PFSK-1 (cell line): Measurements from ENCODE around the gene GABRR2.

Experiments
- FOXP2 ChIP-seq: optimal IDR thresholded peaks from 2 replicates; pipeline ENCODE3; 2011; ENCODE audit warnings: borderline replicate concordance, control low read depth, inconsistent platforms; ENCODE audit not compliant: insufficient read depth; ENCODE audit errors: extremely low read length, extremely low read depth
- POLR2AphosphoS5 ChIP-seq: IDR thresholded peaks from 2 replicates; pipeline ENCODE4 v1.6.1; 2012; ENCODE audit warnings: low read depth, mild to moderate bottlenecking, control low read depth, low read length, moderate library complexity
- REST ChIP-seq, 2 experiments: IDR thresholded peaks; 2 replicates each; pipeline versions ENCODE4 v1.6.1 to v1.8.0; 2011 to 2012; ENCODE audit warnings: low read depth in 2 of 2, low read length in 2 of 2, control low read depth in 1 of 2, inconsistent platforms in 1 of 2, mild to moderate bottlenecking in 1 of 2, moderate library complexity in 1 of 2; ENCODE audit not compliant: insufficient read depth in 1 of 2
- SIN3A ChIP-seq: IDR thresholded peaks from 2 replicates; pipeline ENCODE4 v1.6.1; 2012; ENCODE audit warnings: mild to moderate bottlenecking, low read length, moderate library complexity, borderline replicate concordance; ENCODE audit not compliant: insufficient read depth
- TAF1 ChIP-seq: IDR thresholded peaks from 2 replicates; pipeline ENCODE4 v1.6.1; 2012; ENCODE audit warnings: low read length, control low read depth, borderline replicate concordance; ENCODE audit not compliant: insufficient read depth

GABRR2 gene

GRCh38 chr6:89272596-89272995, 42.5 kb downstream of the GABRR2 start:
- TF ChIP-seq TAF1 (no peak), REST (IDR thresholded peaks at IDR 0.05; ENCODE audit: insufficient read depth in 1 of 2, low read depth in 2 of 2, low read length in 2 of 2) (no peak), FOXP2 (no peak), POLR2AphosphoS5 (no peak), SIN3A (no peak)

- TF ChIP-seq TAF1 (no peak), SIN3A (no peak), REST (IDR thresholded peaks at IDR 0.05; ENCODE audit: insufficient read depth in 1 of 2, low read depth in 2 of 2, low read length in 2 of 2) (no peak), POLR2AphosphoS5 (no peak), FOXP2 (no peak)
These were observed 44.0 kb downstream of the GABRR2 start for GRCh38 chr6:89270951-89271721.

GRCh38 chr6:89269981-89270380, 45.1 kb downstream of the GABRR2 start:
- TF ChIP-seq SIN3A, result no peak
- no peak for TF ChIP-seq REST (IDR thresholded peaks at IDR 0.05; ENCODE audit: insufficient read depth in 1 of 2, low read depth in 2 of 2, low read length in 2 of 2)
- TF ChIP-seq FOXP2, result no peak
- no peak for TF ChIP-seq TAF1

- TF ChIP-seq TAF1, result no peak
- TF ChIP-seq FOXP2, result no peak
- TF ChIP-seq POLR2AphosphoS5, result no peak
- TF ChIP-seq REST (IDR thresholded peaks at IDR 0.05; ENCODE audit: insufficient read depth in 1 of 2, low read depth in 2 of 2, low read length in 2 of 2), result no peak
- no peak for TF ChIP-seq SIN3A
These were observed 45.8 kb downstream of the GABRR2 start for GRCh38 chr6:89269252-89269651.

- no peak for TF ChIP-seq REST (IDR thresholded peaks at IDR 0.05; ENCODE audit: insufficient read depth in 1 of 2, low read depth in 2 of 2, low read length in 2 of 2)
- TF ChIP-seq POLR2AphosphoS5, result no peak
- TF ChIP-seq SIN3A, result no peak
- no peak for TF ChIP-seq TAF1
- TF ChIP-seq FOXP2, result no peak
These were observed 46.3 kb downstream of the GABRR2 start for GRCh38 chr6:89268776-89269175.
